Hepatocyte (in vitro differentiated cells): ENCODE data around the gene NRG3. TPM values are rescaled to one million over a fixed set of nuclear protein-coding genes. Genes with fewer than 3 reads are reported as not detected.

Experiments used
- DNase-seq: peaks from one replicate; pipeline ENCODE4 v3.0.0-alpha.2; 2016; ENCODE audit warnings: low spot score
- H2AFZ ChIP-seq: fragments of 200-600 bp; sonication (generic); 2 replicates; pipeline ENCODE4 v1.6.0; 2016; ENCODE audit warnings: antibody characterized with exemption, mild to moderate bottlenecking
- H3K27ac ChIP-seq: fragments of 200-600 bp; sonication (generic); 2 replicates; pipeline ENCODE4 v1.5.1; 2016; ENCODE audit warnings: mild to moderate bottlenecking
- H3K27me3 ChIP-seq: fragments of 200-600 bp; sonication (generic); 2 replicates; pipeline ENCODE4 v1.6.1; 2016
- H3K36me3 ChIP-seq: fragments of 200-600 bp; sonication (generic); replicated peaks from 2 replicates; pipeline ENCODE4 v1.5.1; 2016; ENCODE audit warnings: low read depth; ENCODE audit not compliant: insufficient read depth
- H3K4me1 ChIP-seq: fragments of 200-600 bp; sonication (generic); 2 replicates; pipeline ENCODE4 v1.5.1; 2016; ENCODE audit warnings: mild to moderate bottlenecking, moderate library complexity; ENCODE audit not compliant: insufficient read depth
- H3K4me2 ChIP-seq: fragments of 200-600 bp; sonication (generic); 2 replicates; pipeline ENCODE4 v1.6.0; 2016
- H3K4me3 ChIP-seq: fragments of 200-600 bp; sonication (generic); 2 replicates; pipeline ENCODE4 v1.5.1; 2016; ENCODE audit warnings: mild to moderate bottlenecking
- H3K79me2 ChIP-seq: fragments of 200-600 bp; sonication (generic); 2 replicates; pipeline ENCODE4 v1.6.0; 2017; ENCODE audit warnings: mild to moderate bottlenecking
- H3K9me2 ChIP-seq: fragments of 200-600 bp; sonication (generic); replicated peaks from 2 replicates; pipeline ENCODE4 v1.6.0; 2017; ENCODE audit warnings: mild to moderate bottlenecking; ENCODE audit not compliant: insufficient read depth
- H3K9me3 ChIP-seq: fragments of 200-600 bp; sonication (generic); 2 replicates; pipeline ENCODE4 v1.5.1; 2016; ENCODE audit warnings: low read depth, mild to moderate bottlenecking
- H4K20me1 ChIP-seq: fragments of 200-600 bp; sonication (generic); 2 replicates; pipeline ENCODE4 v1.6.0; 2016; ENCODE audit warnings: mild to moderate bottlenecking; ENCODE audit not compliant: insufficient read depth, poor library complexity, severe bottlenecking
- EZH2 ChIP-seq: fragments of 200-600 bp; sonication (generic); IDR thresholded peaks from 2 replicates; pipeline ENCODE4 v1.6.1; 2016; ENCODE audit warnings: antibody characterized with exemption, mild to moderate bottlenecking, borderline replicate concordance
- EZH2phosphoT487 ChIP-seq: fragments of 200-600 bp; sonication (generic); IDR thresholded peaks from one replicate; pipeline ENCODE4 v1.6.1; 2018; ENCODE audit warnings: antibody characterized with exemption, mild to moderate bottlenecking, low read depth, moderate library complexity; ENCODE audit not compliant: unreplicated experiment, severe bottlenecking
- WGBS: methylation state at CpG from one replicate; pipeline ENCODE4 v1.1.6; 2016; ENCODE audit warnings: low lambda C conversion rate; ENCODE audit errors: missing lambda C conversion rate; 5-methylcytosine and 5-hydroxymethylcytosine counted together
- polyA plus RNA-seq: library from polyadenylated mRNA; unstranded; fragments of >200 nt; fragmentation: Nextera tagmentation; extraction: Ambion mirVana; gene quantifications from 2 replicates; pipeline ENCODE4 v1.2.1, GENCODE V29; 2016
- total RNA-seq: library from RNA; depleted of rRNA; stranded (reverse); fragments of >200 nt; gene quantifications from 2 replicates; pipeline ENCODE4 v1.2.3, GENCODE V29; 2014
- TF ChIP-seq, protein P1 (sequence below): fragments of 200-600 bp; sonication (generic); IDR thresholded peaks from 2 replicates; pipeline ENCODE4 v1.5.1; 2016; ENCODE audit warnings: antibody characterized with exemption, mild to moderate bottlenecking; ENCODE audit not compliant: poor library complexity

NRG3 gene
- total and polyA plus RNA-seq, 2 experiments from 2014 or later: 0.57 to 2.0 TPM

DNA sequence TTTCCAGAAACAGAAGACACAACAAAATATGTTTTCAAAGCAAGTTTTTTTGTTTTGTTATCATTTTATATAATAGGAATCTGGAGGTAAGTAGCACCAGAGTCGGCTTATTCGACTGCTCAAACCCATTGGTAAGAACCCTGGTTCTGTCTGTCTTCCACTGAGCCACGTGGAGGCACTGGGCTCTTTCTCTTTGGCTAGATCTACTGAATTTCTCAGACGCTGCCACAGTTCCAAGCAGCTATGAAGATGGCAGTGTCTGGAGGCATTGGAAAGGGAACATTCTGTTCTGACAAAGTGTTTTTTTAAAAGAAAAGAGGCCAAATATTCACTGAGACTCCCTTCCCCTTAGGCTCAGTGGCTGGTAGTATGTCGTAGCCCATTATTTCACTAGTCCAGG lies 338.8 kb downstream of the NRG3 start:
- no peaks in the 10 kb centered on the region for H3K36me3 ChIP-seq
- no peaks in the 10 kb centered on the region for H3K9me3 ChIP-seq
- H3K4me3 ChIP-seq: no peak overlapping the region
- WGBS: 94% methylated on average over 5 of the region's 5 CpGs
- no peaks in the 10 kb centered on the region for H3K79me2 ChIP-seq
- TF ChIP-seq EZH2 (no peak), EZH2phosphoT487 (no peak)
- TF ChIP-seq, protein P1, sequence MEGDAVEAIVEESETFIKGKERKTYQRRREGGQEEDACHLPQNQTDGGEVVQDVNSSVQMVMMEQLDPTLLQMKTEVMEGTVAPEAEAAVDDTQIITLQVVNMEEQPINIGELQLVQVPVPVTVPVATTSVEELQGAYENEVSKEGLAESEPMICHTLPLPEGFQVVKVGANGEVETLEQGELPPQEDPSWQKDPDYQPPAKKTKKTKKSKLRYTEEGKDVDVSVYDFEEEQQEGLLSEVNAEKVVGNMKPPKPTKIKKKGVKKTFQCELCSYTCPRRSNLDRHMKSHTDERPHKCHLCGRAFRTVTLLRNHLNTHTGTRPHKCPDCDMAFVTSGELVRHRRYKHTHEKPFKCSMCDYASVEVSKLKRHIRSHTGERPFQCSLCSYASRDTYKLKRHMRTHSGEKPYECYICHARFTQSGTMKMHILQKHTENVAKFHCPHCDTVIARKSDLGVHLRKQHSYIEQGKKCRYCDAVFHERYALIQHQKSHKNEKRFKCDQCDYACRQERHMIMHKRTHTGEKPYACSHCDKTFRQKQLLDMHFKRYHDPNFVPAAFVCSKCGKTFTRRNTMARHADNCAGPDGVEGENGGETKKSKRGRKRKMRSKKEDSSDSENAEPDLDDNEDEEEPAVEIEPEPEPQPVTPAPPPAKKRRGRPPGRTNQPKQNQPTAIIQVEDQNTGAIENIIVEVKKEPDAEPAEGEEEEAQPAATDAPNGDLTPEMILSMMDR: no peak
- H3K4me1 ChIP-seq: no peaks in the 10 kb centered on the region
- no peak overlapping the region for H3K27ac ChIP-seq
- no peak overlapping the region for H3K4me2 ChIP-seq
- DNase-seq: no peak
- H3K27me3 ChIP-seq: no peaks in the 10 kb centered on the region
- no peak overlapping the region for H2AFZ ChIP-seq
- H4K20me1 ChIP-seq: no peaks in the 10 kb centered on the region
- H3K9me2 ChIP-seq: no peaks in the 10 kb centered on the region

DNA sequence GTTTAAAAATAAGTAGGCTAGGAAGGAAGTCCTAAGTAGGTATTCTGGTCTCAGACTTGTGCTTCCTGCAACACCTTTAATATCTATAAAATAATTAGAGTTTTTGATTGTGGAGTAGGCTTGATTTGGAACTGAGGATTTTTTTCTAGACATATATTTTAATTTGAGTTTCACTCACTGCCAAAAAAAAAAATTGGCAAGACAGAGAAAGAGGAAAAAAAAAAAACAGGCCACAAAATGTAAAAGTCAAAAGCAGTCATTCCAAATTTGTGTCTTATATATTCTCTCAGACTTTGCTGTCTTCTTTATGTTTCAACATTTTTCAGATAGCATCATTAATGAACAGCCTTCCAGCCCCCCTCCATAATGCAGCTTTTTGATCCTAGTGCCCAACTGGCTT lies 346.1 kb downstream of the NRG3 start:
- Histone ChIP-seq H3K27ac (no peak overlapping the region), H2AFZ (no peak overlapping the region)

DNA sequence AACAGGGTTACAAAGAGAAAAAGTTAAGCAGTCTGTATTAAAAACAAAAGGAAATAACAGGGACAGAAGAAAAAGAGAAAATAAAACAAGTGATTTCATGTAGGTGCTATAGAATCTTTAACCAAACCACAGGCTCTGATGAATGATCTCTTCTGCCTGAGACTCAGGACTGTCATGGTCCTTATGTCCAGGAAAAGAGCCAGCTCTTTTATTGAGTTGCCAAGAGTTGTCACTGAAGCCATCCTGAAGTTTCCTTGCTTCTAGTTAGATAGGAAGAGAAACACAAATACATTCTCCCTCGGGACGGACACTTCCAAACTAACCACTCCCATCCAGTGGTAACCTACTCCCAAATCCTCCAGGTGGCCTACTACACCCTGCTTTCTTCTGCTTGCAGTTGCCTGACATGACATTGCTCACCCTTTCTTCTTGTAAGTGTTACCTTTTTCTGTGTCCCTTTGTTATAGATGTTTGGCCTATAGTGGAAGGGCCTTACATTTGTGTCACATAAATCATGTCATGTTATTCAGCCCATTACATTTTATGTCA lies 346.7 kb downstream of the NRG3 start:
- H3K27ac ChIP-seq: no peak overlapping the region
- no peaks in the 10 kb centered on the region for H4K20me1 ChIP-seq
- H2AFZ ChIP-seq: no peak overlapping the region
- DNase-seq: no peak
- H3K9me3 ChIP-seq: no peaks in the 10 kb centered on the region
- H3K4me2 ChIP-seq: no peak overlapping the region
- no peaks in the 10 kb centered on the region for H3K79me2 ChIP-seq
- H3K4me1 ChIP-seq: no peaks in the 10 kb centered on the region
- 36% methylated on average over 2 of the region's 2 CpGs for WGBS
- no peaks in the 10 kb centered on the region for H3K27me3 ChIP-seq
- H3K4me3 ChIP-seq: no peak overlapping the region
- TF ChIP-seq, protein P1: no peak
- TF ChIP-seq EZH2phosphoT487: no peak
- TF ChIP-seq EZH2: no peak
- H3K36me3 ChIP-seq: no peaks in the 10 kb centered on the region
- no peaks in the 10 kb centered on the region for H3K9me2 ChIP-seq

More for the DNA sequence above, 346.1 kb downstream of the NRG3 start:
- no peak overlapping the region for H3K4me2 ChIP-seq
- H4K20me1 ChIP-seq: no peaks in the 10 kb centered on the region
- no peaks in the 10 kb centered on the region for H3K27me3 ChIP-seq
- no peaks in the 10 kb centered on the region for H3K9me2 ChIP-seq
- no peaks in the 10 kb centered on the region for H3K4me1 ChIP-seq
- DNase-seq: no peak
- H3K9me3 ChIP-seq: no peaks in the 10 kb centered on the region
- TF ChIP-seq EZH2phosphoT487: no peak
- no peak for TF ChIP-seq EZH2
- TF ChIP-seq, protein P1: no peak
- no peaks in the 10 kb centered on the region for H3K79me2 ChIP-seq
- no peaks in the 10 kb centered on the region for H3K36me3 ChIP-seq
- no peak overlapping the region for H3K4me3 ChIP-seq

DNA sequence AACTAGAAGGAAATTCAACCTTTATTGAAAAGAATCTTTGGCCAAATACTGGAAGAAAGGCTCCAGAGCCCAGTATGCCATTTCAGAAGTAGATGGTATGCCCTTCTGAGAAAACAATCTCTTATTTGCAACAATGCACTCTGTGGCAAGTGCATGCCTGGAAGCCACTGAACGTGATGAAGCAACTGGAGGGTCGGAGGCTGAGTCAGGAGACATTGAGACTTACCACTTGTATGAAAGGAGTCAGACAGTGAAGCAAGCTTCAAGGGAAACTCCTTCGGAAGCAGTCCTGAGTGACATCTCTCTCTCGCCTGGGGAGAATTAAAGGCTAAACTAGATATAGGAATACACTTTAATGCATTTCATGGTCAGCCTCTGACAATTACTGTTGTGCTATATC lies 353.7 kb downstream of the NRG3 start:
- Histone ChIP-seq H2AFZ (no peak overlapping the region), H3K27me3 (no peaks in the 10 kb centered on the region)
- WGBS: 81% methylated on average over 4 of the region's 4 CpGs

More for the DNA sequence above, 353.7 kb downstream of the NRG3 start:
- Histone ChIP-seq H3K9me3 (no peaks in the 10 kb centered on the region), H4K20me1 (no peaks in the 10 kb centered on the region), H3K9me2 (no peaks in the 10 kb centered on the region), H3K36me3 (no peaks in the 10 kb centered on the region), H3K4me3 (no peak overlapping the region), H3K4me1 (no peaks in the 10 kb centered on the region), H3K4me2 (no peak overlapping the region), H3K79me2 (no peaks in the 10 kb centered on the region), H3K27ac (no peak overlapping the region)
- no peak for TF ChIP-seq EZH2phosphoT487
- TF ChIP-seq EZH2: no peak
- TF ChIP-seq, protein P1: no peak
- no peak for DNase-seq
